HG03442 (cell line): ENCODE measurements around the gene ADCY3.

Experiments used
- ATAC-seq: cut with Tn5 transposase; IDR thresholded peaks from one replicate; pipeline ENCODE4 v1.9.1; 2021; ENCODE audit warnings: mild to moderate bottlenecking, moderate library complexity; ENCODE audit not compliant: unreplicated experiment

ADCY3 gene

DNA sequence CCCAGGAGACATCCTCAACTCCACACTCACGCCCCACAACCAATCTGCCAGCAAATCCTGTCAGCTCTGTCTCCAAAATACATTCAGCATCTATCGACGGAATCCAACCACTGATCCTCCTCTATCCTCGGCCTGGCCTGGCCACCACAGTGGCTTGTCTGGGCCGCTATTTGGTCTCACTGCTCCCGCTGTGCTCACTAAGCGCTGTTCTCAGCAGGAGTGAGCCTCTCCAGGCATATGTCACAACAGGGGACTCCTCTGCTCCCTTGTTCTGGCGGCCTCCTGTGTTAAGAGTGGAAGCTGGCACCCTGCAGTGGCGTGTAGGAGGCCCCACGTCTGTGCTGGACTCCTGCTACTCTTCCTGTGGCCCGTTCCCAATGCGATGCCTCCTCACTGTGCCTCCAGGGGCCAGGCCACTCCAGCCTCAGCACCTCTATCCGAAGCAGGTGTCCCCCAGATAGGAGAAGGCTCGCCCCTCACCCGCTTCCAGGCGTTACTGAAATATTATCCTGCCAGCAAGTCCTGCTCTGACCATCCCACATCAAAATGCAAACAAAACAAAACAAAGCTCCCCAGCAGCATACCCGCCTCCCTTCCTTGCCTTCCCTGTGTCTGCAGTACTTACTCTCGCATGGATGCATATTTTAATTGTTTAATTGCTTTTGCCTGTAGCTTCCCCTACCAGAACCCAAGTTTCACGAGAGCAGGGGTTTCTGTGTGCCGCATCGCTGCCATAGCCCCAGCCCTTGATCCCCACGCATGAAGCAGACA, 86.9 kb downstream of the ADCY3 start:
- ATAC-seq: no peak

DNA sequence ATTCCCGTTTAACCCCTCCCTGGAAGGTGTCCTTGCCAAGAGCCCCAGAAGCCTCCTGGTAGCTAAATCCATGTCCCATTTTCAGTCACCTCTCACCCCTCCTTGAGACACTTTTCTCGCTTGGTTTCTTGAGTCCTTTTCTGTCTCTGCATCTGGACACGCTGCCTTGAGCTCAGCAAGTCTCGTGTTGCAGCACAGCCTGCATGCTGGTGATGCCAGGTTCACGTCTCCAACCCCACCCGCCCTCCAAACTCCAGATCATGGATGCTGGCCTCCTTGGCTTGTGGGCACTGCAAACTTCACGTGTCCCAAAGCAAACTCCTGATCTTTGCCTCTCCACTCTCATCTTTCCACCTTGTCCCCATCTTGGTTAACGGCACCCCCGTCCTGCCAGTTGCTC, 87.5 kb downstream of the ADCY3 start:
- no peak for ATAC-seq

GRCh38 chr2:24832073-24832461, 88.0 kb downstream of the ADCY3 start:
- ATAC-seq: no peak

DNA sequence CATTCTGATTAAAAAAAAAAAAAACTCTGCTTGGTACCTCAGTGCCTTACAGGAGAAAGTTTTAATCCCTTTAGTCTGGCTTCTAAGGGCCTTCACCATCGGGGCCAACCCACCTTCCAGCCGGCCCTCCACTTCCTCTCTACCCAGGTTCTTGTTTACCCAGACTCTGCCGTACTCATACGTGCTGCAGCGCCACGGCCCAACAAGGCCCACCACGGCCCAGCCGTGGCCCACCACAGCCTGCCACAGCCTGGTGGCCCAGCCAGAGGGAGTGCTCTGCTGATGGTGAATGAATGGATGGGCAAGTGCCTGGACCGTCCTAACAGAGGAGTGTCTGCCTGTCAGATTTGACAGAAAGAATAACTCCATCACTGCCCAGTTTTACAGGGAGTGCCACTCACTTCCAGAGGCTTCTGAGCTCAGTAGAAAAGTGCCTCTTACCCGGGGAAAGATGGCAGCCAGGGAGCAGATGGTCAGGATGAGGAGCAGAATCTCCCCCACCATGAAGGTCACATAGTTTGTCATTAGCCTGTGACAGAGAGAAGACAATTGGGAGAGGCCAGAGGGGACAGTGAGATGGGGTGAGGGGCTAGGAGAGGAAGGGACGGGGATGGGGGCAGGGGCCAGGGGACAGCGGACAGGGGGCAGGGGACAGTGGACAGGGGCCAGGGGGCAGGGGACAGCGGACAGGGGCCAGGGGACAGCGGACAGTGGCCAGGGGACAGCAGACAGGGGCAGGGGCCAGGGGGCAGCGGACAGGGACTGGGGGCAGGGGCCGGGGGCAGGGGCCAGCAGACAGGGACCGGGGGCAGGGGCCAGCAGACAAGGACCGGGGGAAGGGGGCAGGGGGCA, 88.6 kb downstream of the ADCY3 start:
- ATAC-seq: no peak

GRCh38 chr2:24830786-24831185, 89.3 kb downstream of the ADCY3 start:
- no peak for ATAC-seq

DNA sequence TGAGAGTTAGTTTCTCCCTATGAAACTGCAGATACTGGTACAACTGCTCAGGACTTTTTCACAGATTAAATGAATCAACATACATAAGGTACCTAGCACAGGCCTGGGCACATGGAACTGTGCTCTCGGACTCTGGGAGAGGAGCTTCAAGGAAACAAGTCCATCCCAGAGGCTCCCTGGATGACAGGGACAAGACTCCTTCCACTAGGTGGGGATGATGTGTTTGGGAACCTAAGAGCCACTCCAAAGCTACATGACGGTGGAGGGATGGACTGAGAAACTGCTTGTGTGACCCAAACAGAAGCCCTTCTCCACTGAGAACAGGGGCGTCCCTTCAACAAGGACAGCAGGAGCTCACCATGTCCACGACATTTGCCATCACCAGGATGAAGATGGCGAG, 89.7 kb downstream of the ADCY3 start:
- no peak for ATAC-seq

GRCh38 chr2:24828238-24828996, 91.6 kb downstream of the ADCY3 start:
- ATAC-seq: no peak

- peak; percentile 74 for ATAC-seq
These were observed 92.5 kb downstream of the ADCY3 start for GRCh38 chr2:24827321-24828237.

DNA sequence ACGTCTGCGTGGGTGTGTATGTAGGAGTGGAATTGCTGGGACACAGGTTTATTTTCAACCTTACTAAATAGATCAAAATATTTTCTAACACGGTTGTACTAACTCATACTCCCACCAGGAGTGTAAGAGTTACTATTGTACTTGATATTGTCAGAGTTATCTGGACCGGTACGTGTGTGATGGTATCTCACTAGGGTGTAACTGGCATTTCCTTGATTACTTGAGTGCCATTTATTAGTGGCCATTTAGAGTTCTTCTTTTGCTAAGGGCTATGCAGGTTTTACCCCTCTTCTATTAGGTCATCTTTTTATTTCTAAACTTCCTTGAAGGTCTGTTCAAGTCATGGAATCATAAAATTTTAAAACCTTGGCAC, 93.3 kb downstream of the ADCY3 start:
- ATAC-seq: no peak

DNA sequence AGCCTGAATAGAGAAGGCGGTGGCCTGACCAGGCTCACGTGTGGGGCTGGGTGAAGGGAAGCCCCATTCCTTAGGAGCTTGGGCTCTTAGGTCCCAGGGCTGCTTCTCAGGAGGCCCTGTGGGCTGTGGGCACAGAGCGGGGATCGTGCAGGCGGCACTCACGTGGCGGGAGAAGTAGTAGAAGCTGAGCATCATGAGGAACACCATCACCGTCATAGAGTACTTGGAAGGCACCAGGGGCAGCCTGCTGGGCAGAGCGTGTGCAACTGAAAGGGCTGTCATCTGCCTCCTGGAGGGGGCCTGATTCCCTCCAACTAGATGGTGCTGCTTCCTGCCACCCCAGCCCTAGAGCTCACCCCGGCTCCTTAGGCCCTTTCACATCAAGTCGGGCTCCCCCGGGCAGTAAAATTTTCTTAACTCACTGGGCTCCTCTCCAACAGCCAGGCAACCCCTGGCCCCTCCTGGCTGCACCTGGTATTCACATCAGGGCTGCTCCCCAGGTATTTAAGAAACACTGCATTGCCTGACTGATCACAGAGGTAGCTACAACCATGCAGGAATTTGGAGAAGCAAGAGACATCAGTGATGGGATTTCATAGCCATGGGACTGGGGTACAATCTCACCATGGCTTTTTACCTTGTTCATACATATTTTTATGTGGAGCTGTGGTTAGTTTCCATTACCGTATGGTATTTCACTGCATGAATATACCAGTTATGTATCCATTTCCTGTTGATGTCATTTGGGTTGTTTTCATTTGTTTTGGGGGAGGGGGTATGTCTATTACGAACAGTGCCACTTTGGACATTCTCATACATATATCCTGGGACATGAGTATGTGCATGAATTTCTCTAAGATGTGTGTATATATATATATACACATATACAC, 93.9 kb downstream of the ADCY3 start:
- ATAC-seq: no peak

DNA sequence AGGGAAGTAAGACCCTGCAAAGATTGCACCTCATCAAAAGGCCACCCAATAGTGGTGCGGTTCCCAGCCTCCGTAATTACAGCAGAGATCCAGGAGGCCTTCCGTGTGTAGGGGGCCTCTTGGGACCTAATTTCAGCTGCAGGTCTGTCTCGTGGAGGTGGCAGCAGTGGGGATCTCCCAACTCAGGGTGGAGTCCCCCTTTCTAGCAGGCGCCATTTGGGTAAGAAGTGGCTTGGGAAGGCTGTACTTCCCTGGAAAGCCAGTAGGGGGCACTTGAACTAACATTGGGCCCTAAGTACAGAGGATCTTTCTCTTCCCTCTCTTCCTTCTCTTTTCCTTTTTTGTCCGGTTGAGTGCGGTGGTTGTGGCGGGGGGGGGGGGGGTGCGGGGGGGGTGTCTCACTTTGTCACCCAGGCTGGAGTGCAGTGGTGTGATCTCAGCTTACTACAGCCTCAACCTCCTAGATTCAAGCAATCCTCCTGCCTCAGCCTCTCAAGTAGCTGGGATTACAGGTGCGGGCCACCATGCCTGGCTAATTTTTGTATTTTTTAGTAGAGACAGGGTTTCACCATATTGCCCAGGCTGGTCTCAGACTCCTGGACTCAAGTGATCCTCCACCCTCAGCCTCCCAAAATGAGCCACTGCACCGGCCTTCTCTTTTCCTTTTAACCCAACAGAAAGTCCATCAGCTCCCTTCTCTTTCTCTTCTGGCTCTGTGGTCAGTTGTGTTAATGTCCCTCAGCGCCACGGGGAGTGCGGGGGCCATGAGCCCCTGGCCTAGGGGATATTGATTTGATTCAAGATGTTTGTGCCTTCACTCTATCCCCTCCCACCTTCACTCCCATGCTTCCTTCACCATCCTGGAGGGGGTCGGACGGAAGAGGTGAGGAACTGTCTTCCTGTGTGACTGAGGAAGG, 94.8 kb downstream of the ADCY3 start:
- no peak for ATAC-seq

DNA sequence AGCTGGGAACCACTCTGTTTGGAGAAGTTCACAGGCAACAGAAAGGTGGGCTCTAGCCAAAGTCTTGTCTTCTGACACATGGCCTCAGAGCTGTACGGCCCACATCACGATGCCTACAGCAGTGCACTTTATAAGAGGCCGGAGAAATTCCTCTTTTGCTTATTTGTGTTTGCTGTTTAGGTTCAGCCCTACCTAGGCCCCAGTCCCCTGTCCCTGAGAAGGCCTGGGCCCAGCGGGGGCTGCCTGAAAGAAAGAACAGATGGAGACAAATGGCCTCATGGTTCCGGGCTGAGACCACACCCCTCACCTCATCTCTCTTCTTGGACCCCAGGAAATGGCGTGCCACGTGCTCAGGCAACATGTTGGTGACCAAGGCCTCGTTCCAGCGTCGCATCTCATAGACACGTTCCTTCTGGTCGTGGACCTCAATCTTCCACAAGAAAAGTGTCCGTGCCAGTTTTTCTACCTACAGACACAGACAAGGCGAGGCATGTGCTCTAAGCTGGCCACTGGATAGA, 95.9 kb downstream of the ADCY3 start:
- no peak for ATAC-seq

DNA sequence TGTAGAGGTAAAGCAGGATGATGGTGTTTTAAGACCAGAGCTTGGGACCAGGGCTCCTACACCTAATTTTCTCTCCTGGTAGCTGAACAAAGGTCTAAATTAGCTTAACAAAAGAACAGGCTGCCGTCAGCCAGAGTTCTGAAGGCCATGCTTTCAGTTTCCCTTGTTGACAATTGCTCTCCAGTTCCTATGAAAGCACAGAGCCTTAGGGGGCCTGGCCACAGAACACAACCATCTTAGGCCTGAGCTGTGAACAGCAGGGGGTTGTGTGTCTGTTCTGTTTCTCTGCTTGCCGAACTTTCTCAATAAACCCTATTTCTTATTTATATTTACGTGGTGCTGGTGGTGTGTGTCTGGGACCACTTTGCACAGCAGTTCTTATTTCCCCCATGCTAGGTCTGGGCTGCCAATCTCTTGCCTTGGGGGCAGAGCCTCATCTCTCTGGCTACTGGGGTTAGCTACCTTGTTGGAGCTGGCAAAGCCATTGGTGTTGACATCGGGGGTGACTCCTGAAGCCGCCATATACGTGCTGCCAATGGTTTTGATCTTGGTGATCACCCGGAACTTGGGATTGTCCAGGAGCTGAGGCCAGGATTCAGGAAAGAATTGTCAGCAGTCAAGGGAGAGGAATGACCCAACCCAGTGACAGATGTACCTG, 97.9 kb downstream of the ADCY3 start:
- no peak for ATAC-seq

GRCh38 chr2:24821433-24821891, 98.6 kb downstream of the ADCY3 start:
- ATAC-seq: no peak

GRCh38 chr2:24820598-24821432, 99.2 kb downstream of the ADCY3 start:
- no peak for ATAC-seq

DNA sequence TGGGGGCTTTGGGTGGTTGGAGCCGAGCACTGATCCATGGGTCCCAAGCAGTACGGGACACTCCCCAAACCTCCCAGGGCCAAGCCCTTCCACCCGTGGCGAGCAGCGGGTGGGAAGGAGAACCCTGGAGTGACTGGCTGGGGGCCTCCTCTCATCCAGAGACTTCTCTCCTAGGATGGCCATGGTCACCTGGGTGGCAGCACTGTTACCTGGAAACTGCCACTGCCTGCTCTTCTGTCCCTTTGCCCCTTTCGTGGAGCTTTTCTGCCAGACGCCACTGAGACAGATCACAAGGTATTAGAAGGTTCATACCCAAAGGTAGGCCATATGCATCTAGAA, 99.9 kb downstream of the ADCY3 start:
- no peak for ATAC-seq
